CD14-positive monocyte (primary cell): Measurements from ENCODE around the gene LIN9. TPM values are rescaled to one million over a fixed set of nuclear protein-coding genes. Genes with fewer than 3 reads are reported as not detected.

Experiments used
- DNase-seq, 3 donors: peaks; one replicate each; pipeline ENCODE4 v3.0.0-alpha.2; 2011 to 2022
- H2AFZ ChIP-seq: 2 replicates; pipeline ENCODE4 v1.6.0; 2012; ENCODE audit warnings: mild to moderate bottlenecking, low read depth, low read length, inconsistent platforms; ENCODE audit not compliant: insufficient read depth, poor library complexity, severe bottlenecking
- H3K27ac ChIP-seq, 2 donors: 1 replicate in 1 of 2; 2 replicates in 1 of 2; pipeline ENCODE4 v1.5.1; 2012 to 2013; ENCODE audit warnings: low read length in 2 of 2, control low read depth in 1 of 2, inconsistent platforms in 1 of 2, low read depth in 1 of 2, mild to moderate bottlenecking in 1 of 2
- H3K27me3 ChIP-seq, 2 donors: one replicate each; pipeline versions ENCODE4 v1.6.0 to v1.6.1; 2011 to 2013; ENCODE audit warnings: low read length in 2 of 2; ENCODE audit not compliant: control insufficient read depth in 2 of 2, insufficient read depth in 2 of 2
- H3K36me3 ChIP-seq, 2 donors: replicated peaks in 1 of 2; 1 replicate in 1 of 2; 2 replicates in 1 of 2; pipeline versions ENCODE4 v1.5.1 to v1.6.1; 2012 to 2013; ENCODE audit warnings: low read length in 2 of 2, control low read depth in 1 of 2, inconsistent platforms in 1 of 2, mild to moderate bottlenecking in 1 of 2; ENCODE audit not compliant: insufficient read depth in 2 of 2, control insufficient read depth in 1 of 2
- H3K4me1 ChIP-seq, 2 donors: 1 replicate in 1 of 2; 2 replicates in 1 of 2; pipeline versions ENCODE4 v1.5.1 to v1.6.1; 2012 to 2013; ENCODE audit warnings: low read length in 2 of 2, control low read depth in 1 of 2, inconsistent platforms in 1 of 2, mild to moderate bottlenecking in 1 of 2, moderate library complexity in 1 of 2; ENCODE audit not compliant: insufficient read depth in 2 of 2, control insufficient read depth in 1 of 2
- H3K4me2 ChIP-seq: replicated peaks from 2 replicates; pipeline ENCODE3; 2012; ENCODE audit warnings: low read length, moderate library complexity, mild to moderate bottlenecking; ENCODE audit not compliant: poor library complexity, severe bottlenecking; ENCODE audit errors: extremely low read depth
- H3K4me3 ChIP-seq, 3 experiments: fragments of 200-600 bp in 1 of 3; sonication (generic) in 1 of 3; replicated peaks in 1 of 3; 1 replicate in 2 of 3; 2 replicates in 1 of 3; pipeline ENCODE4 v1.5.1; 2011 to 2013; ENCODE audit warnings: low read length in 3 of 3, mild to moderate bottlenecking in 3 of 3, control low read depth in 2 of 3, low read depth in 2 of 3, inconsistent platforms in 1 of 3, moderate library complexity in 1 of 3
- H3K79me2 ChIP-seq: 2 replicates; pipeline ENCODE4 v1.6.0; 2012; ENCODE audit warnings: mild to moderate bottlenecking, control low read depth, inconsistent platforms, low read length, moderate library complexity; ENCODE audit not compliant: insufficient read depth
- H3K9ac ChIP-seq: 2 replicates; pipeline ENCODE4 v1.6.0; 2017; ENCODE audit warnings: low read length, mild to moderate bottlenecking; ENCODE audit not compliant: insufficient read depth, poor library complexity, severe bottlenecking
- H3K9me3 ChIP-seq, 2 donors: replicated peaks in 1 of 2; 1 replicate in 1 of 2; 2 replicates in 1 of 2; pipeline versions ENCODE4 v1.5.1 to v1.6.1; 2012 to 2013; ENCODE audit warnings: low read length in 2 of 2, control low read depth in 1 of 2; ENCODE audit not compliant: control insufficient read depth in 1 of 2, insufficient read depth in 1 of 2
- H4K20me1 ChIP-seq: 2 replicates; pipeline ENCODE4 v1.6.0; 2012; ENCODE audit warnings: mild to moderate bottlenecking, low read length, control low read depth, moderate library complexity; ENCODE audit not compliant: insufficient read depth
- H3K27ac Mint-ChIP-seq, 7 donors: one replicate each; pipeline ENCODE4 v1.8.0; 2020; ENCODE audit warnings: mild to moderate bottlenecking in 7 of 7, mixed read lengths in 7 of 7, moderate library complexity in 6 of 7, inconsistent platforms in 2 of 7
- H3K27me3 Mint-ChIP-seq, 3 donors: one replicate each; pipeline ENCODE4 v1.8.0; 2021 to 2022; ENCODE audit warnings: low read depth in 3 of 3, mild to moderate bottlenecking in 3 of 3, mixed read lengths in 3 of 3, moderate library complexity in 3 of 3, inconsistent platforms in 1 of 3
- H3K36me3 Mint-ChIP-seq, 2 donors: one replicate each; pipeline ENCODE4 v1.8.0; 2020; ENCODE audit warnings: mixed read lengths in 2 of 2, inconsistent platforms in 1 of 2, mild to moderate bottlenecking in 1 of 2
- H3K4me1 Mint-ChIP-seq: one replicate; pipeline ENCODE4 v1.8.0; 2020; ENCODE audit warnings: mild to moderate bottlenecking, mixed read lengths
- H3K4me3 Mint-ChIP-seq, 2 donors: one replicate each; pipeline ENCODE4 v1.8.0; 2020; ENCODE audit warnings: mild to moderate bottlenecking in 2 of 2, mixed read lengths in 2 of 2, moderate library complexity in 1 of 2
- H3K9me3 Mint-ChIP-seq, 7 donors: one replicate each; pipeline ENCODE4 v1.8.0; 2020 to 2022; ENCODE audit warnings: mixed read lengths in 7 of 7, mild to moderate bottlenecking in 6 of 7, moderate library complexity in 6 of 7, inconsistent platforms in 2 of 7
- CTCF ChIP-seq: fragments of 200-600 bp; IDR thresholded peaks from one replicate; pipeline ENCODE4 v1.8.0; 2022; ENCODE audit warnings: antibody characterized with exemption, mild to moderate bottlenecking
- WGBS: methylation state at CpG from one replicate; pipeline ENCODE4 v1.1.5; 2013; ENCODE audit warnings: missing lambda C conversion rate; ENCODE audit not compliant: insufficient coverage; 5-methylcytosine and 5-hydroxymethylcytosine counted together
- intact Hi-C, 2 donors: fragments of 100-400 bp; cut with micrococcal nuclease; formaldehyde crosslinking; loops; one replicate each; pipeline versions ENCODE4 v1.15.0 to v1.15.1; 2023
- polyA plus RNA-seq, 3 donors: library from polyadenylated mRNA; depleted of rRNA in 1 of 3; unstranded in 2 of 3; stranded (reverse) in 1 of 3; fragments of 300-500 nt in 2 of 3; fragments of >200 nt in 1 of 3; fragmentation: Illumina TruSeq in 2 of 3; gene quantifications; 1 replicate in 2 of 3; 2 replicates in 1 of 3; pipeline ENCODE4 v1.2.3, GENCODE V29; 2012 to 2021

LIN9 gene
- polyA plus RNA-seq, 3 donors: 0.56 to 1.3 (median 0.76) TPM

- Histone ChIP-seq H4K20me1 (no peaks in the 10 kb centered on the region), H3K4me2 (no peak overlapping the region), H3K27me3 (no peaks in the 10 kb centered on the region), H3K79me2 (no peaks in the 10 kb centered on the region), H3K4me3 (no peak overlapping the region), H2AFZ (no peak overlapping the region), H3K27ac (no peak overlapping the region), H3K9ac (no peak overlapping the region), H3K4me1 (no peaks in the 10 kb centered on the region), H3K36me3 (no peaks in the 10 kb centered on the region), H3K9me3 (peaks cover 0 to 3% of the 10 kb centered on the region in 2 donors)
- WGBS: 94% methylated on average over 6 of the region's 10 CpGs
- no peaks in the 10 kb centered on the region for H3K36me3 Mint-ChIP-seq
- no peak for DNase-seq
- no peaks in the 10 kb centered on the region for H3K4me1 Mint-ChIP-seq
- H3K27ac Mint-ChIP-seq: no peak overlapping the region
- intact Hi-C loops: no loop called here
- peaks cover 2 to 8% (median 3%) of the 10 kb centered on the region in 7 donors for H3K9me3 Mint-ChIP-seq
- H3K4me3 Mint-ChIP-seq: no peak overlapping the region
- no peak for TF ChIP-seq CTCF
- peaks cover 0 to 7% (median 5%) of the 10 kb centered on the region in 3 donors for H3K27me3 Mint-ChIP-seq
Measured at GRCh38 chr1:226320930-226321329, 12.0 kb upstream of the LIN9 start.

- Histone ChIP-seq H4K20me1 (no peaks in the 10 kb centered on the region), H3K27ac (no peak overlapping the region), H2AFZ (no peak overlapping the region), H3K79me2 (no peaks in the 10 kb centered on the region), H3K4me2 (no peak overlapping the region), H3K4me1 (no peaks in the 10 kb centered on the region), H3K9ac (no peak overlapping the region), H3K36me3 (no peaks in the 10 kb centered on the region), H3K9me3 (peaks cover 0 to 3% of the 10 kb centered on the region in 2 donors), H3K27me3 (no peaks in the 10 kb centered on the region), H3K4me3 (no peak overlapping the region)
- peaks cover 2 to 10% (median 3%) of the 10 kb centered on the region in 7 donors for H3K9me3 Mint-ChIP-seq
- WGBS: 89% methylated on average over 1 of the region's 5 CpGs
- H3K27ac Mint-ChIP-seq: no peak overlapping the region
- TF ChIP-seq CTCF: no peak
- peaks cover 3 to 7% (median 3%) of the 10 kb centered on the region in 3 donors for H3K27me3 Mint-ChIP-seq
- no peaks in the 10 kb centered on the region for H3K36me3 Mint-ChIP-seq
- H3K4me1 Mint-ChIP-seq: no peaks in the 10 kb centered on the region
- intact Hi-C loops: no loop called here
- no peak overlapping the region for H3K4me3 Mint-ChIP-seq
- no peak for DNase-seq
Measured at GRCh38 chr1:226318471-226318870, 9.5 kb upstream of the LIN9 start.
